Measurements from ENCODE around the gene EPB41L4B. TPM values are rescaled to one million over a fixed set of nuclear protein-coding genes. Genes with fewer than 3 reads are reported as not detected.
"Not testable (repeated sequence)": the region's sequence is repeated elsewhere in the genome, so short reads cannot be mapped to it uniquely, and the experiment has no call there.

The EPB41L4B gene
- polyA plus RNA-seq, 1 donor from 2014 or later: 4.1 TPM

DNA sequence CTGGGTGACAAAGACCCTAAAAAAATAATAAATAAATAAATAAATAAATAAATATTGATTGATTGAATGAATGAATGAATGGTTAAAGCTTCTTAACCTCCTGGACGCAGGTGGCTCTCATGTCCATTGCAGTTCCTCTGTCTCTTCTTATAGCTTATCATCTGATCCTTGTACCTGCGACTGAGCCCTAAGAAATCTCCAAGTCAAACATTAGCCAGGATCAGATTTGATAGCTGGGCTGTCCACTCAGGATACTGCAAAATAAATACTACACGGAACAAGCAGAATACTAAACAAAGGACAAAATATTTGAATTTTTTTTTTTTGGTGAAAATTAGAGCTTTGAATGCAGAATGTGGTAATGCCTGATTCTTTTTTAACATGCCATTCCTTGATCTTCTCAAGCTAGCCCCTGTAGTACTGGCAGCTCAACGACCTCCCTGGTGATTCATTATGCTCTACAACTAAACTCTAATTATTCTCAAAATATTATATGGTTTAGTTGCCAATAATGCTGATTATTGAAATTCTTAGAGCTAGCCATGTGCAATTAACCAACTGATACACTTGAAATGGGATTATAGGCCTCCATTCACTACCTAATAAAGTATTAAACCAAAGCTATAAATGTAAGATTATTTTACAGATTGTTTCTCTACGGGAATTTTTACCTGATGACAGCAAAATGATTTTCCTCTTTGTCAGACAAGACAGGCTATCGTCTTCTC is 191.2 kb downstream of the EPB41L4B start:
- no peak for TF ChIP-seq MXI1 (conservative IDR thresholded peaks at IDR 0.05; ENCODE audit: poor library complexity, severe bottlenecking)
- TF ChIP-seq EZH2 (IDR thresholded peaks at IDR 0.05; ENCODE audit: borderline replicate concordance, insufficient read depth, low read length, poor library complexity, severe bottlenecking): no peak
- TF ChIP-seq, protein P1, sequence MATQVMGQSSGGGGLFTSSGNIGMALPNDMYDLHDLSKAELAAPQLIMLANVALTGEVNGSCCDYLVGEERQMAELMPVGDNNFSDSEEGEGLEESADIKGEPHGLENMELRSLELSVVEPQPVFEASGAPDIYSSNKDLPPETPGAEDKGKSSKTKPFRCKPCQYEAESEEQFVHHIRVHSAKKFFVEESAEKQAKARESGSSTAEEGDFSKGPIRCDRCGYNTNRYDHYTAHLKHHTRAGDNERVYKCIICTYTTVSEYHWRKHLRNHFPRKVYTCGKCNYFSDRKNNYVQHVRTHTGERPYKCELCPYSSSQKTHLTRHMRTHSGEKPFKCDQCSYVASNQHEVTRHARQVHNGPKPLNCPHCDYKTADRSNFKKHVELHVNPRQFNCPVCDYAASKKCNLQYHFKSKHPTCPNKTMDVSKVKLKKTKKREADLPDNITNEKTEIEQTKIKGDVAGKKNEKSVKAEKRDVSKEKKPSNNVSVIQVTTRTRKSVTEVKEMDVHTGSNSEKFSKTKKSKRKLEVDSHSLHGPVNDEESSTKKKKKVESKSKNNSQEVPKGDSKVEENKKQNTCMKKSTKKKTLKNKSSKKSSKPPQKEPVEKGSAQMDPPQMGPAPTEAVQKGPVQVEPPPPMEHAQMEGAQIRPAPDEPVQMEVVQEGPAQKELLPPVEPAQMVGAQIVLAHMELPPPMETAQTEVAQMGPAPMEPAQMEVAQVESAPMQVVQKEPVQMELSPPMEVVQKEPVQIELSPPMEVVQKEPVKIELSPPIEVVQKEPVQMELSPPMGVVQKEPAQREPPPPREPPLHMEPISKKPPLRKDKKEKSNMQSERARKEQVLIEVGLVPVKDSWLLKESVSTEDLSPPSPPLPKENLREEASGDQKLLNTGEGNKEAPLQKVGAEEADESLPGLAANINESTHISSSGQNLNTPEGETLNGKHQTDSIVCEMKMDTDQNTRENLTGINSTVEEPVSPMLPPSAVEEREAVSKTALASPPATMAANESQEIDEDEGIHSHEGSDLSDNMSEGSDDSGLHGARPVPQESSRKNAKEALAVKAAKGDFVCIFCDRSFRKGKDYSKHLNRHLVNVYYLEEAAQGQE (IDR thresholded peaks at IDR 0.05; ENCODE audit: borderline replicate concordance): no peak
- no peak for TF ChIP-seq RAD21 (conservative IDR thresholded peaks at IDR 0.05)
- no peak for TF ChIP-seq POLR2AphosphoS5 (IDR thresholded peaks at IDR 0.05)
- no peak for TF ChIP-seq SMC3 (conservative IDR thresholded peaks at IDR 0.05; ENCODE audit: poor library complexity)
- TF ChIP-seq EP300 (conservative IDR thresholded peaks at IDR 0.05; ENCODE audit: poor library complexity, severe bottlenecking): no peak
- TF ChIP-seq, protein P2, sequence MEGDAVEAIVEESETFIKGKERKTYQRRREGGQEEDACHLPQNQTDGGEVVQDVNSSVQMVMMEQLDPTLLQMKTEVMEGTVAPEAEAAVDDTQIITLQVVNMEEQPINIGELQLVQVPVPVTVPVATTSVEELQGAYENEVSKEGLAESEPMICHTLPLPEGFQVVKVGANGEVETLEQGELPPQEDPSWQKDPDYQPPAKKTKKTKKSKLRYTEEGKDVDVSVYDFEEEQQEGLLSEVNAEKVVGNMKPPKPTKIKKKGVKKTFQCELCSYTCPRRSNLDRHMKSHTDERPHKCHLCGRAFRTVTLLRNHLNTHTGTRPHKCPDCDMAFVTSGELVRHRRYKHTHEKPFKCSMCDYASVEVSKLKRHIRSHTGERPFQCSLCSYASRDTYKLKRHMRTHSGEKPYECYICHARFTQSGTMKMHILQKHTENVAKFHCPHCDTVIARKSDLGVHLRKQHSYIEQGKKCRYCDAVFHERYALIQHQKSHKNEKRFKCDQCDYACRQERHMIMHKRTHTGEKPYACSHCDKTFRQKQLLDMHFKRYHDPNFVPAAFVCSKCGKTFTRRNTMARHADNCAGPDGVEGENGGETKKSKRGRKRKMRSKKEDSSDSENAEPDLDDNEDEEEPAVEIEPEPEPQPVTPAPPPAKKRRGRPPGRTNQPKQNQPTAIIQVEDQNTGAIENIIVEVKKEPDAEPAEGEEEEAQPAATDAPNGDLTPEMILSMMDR (IDR thresholded peaks at IDR 0.05; ENCODE audit: poor library complexity, severe bottlenecking): no peak
- no peak for TF ChIP-seq TAF1 (IDR thresholded peaks at IDR 0.05; ENCODE audit: low read depth)
- no peak overlapping the region for H3K4me2 ChIP-seq (ENCODE audit: low read length)
- no peak overlapping the region for H3K27ac ChIP-seq (ENCODE audit: low read length)
- no peaks in the 10 kb centered on the region for H3F3A ChIP-seq (ENCODE audit: insufficient read depth, low read length, poor library complexity, severe bottlenecking)
- no peaks in the 10 kb centered on the region for H3K9me2 ChIP-seq (ENCODE audit: insufficient read depth, low read length)
- H3K9me3 ChIP-seq (ENCODE audit: low read length): no peaks in the 10 kb centered on the region
- H3K36me3 ChIP-seq (ENCODE audit: insufficient read depth, low read length): no peaks in the 10 kb centered on the region
- H3K4me3 ChIP-seq (ENCODE audit: low read length): no peak overlapping the region
- no peaks in the 10 kb centered on the region for H3K79me2 ChIP-seq (replicated peaks; ENCODE audit: insufficient read depth, low read length)
- H2AFZ ChIP-seq (ENCODE audit: low read depth, low read length): no peak overlapping the region
- no peaks in the 10 kb centered on the region for H3K27me3 ChIP-seq (ENCODE audit: insufficient read depth, low read depth, low read length)
- no peak overlapping the region for H3K9ac ChIP-seq (ENCODE audit: low read length)
- H4K20me1 ChIP-seq (ENCODE audit: insufficient read depth): no peaks in the 10 kb centered on the region

DNA sequence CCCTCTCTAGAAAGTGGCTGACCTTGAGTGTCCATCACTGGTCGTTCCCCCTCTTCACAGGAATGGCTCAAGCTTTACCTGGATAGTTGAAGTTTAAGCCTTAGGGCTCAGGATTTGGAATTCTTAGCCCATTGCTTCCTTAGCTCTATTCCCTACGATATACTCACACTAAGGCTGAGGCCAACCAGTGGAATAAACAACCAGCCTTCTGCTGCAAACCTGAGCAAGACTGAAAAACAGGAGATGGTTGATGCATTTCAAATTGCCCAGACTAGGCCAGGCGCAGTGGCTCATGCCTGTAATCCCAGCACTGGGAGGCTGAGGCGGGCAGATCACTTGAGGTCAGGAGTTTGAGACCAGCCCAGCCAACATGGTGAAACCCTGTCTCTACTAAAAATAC is 194.2 kb downstream of the EPB41L4B start:
- not testable (repeated sequence) for H3K9me3 ChIP-seq (ENCODE audit: low read length); H3K9ac ChIP-seq (ENCODE audit: low read length); H3K79me2 ChIP-seq (replicated peaks; ENCODE audit: insufficient read depth, low read length); H3K36me3 ChIP-seq (ENCODE audit: insufficient read depth, low read length); H3K27me3 ChIP-seq (ENCODE audit: insufficient read depth, low read depth, low read length); H3K9me2 ChIP-seq (ENCODE audit: insufficient read depth, low read length); H3K27ac ChIP-seq (ENCODE audit: low read length); H3K4me3 ChIP-seq (ENCODE audit: low read length); H2AFZ ChIP-seq (ENCODE audit: low read depth, low read length); H4K20me1 ChIP-seq (ENCODE audit: insufficient read depth); H3F3A ChIP-seq (ENCODE audit: insufficient read depth, low read length, poor library complexity, severe bottlenecking); H3K4me2 ChIP-seq (ENCODE audit: low read length)

All from neural cell (in vitro differentiated cells).